Mesothelial cell of epicardium (in vitro differentiated cells): Measurements from ENCODE around the gene ALDH5A1. TPM values are rescaled to one million over a fixed set of nuclear protein-coding genes. Genes with fewer than 3 reads are reported as not detected.

Experiments
- DNase-seq, 2 experiments: peaks; one replicate each; pipeline ENCODE4 v3.0.0; 2021; ENCODE audit warnings: low spot score in 2 of 2; ENCODE audit not compliant: unreplicated experiment in 2 of 2
- H3K27ac Mint-ChIP-seq: 2 replicates; pipeline ENCODE4 v1.8.0; 2021; ENCODE audit warnings: mixed read lengths
- H3K27me3 Mint-ChIP-seq: 2 replicates; pipeline ENCODE4 v1.8.0; 2021; ENCODE audit warnings: low read depth, mixed read lengths
- H3K36me3 Mint-ChIP-seq: 2 replicates; pipeline ENCODE4 v1.8.0; 2021; ENCODE audit warnings: mixed read lengths
- H3K4me1 Mint-ChIP-seq: 2 replicates; pipeline ENCODE4 v1.8.0; 2021; ENCODE audit warnings: mixed read lengths
- H3K4me3 Mint-ChIP-seq: 2 replicates; pipeline ENCODE4 v1.8.0; 2021; ENCODE audit warnings: mild to moderate bottlenecking, moderate library complexity, mixed read lengths
- H3K9me3 Mint-ChIP-seq: 2 replicates; pipeline ENCODE4 v1.8.0; 2021; ENCODE audit warnings: mixed read lengths
- CTCF ChIP-seq: fragments of 200-600 bp; sonication (generic); IDR thresholded peaks from one replicate; pipeline ENCODE4 v1.5.0; 2021; ENCODE audit warnings: antibody characterized with exemption; ENCODE audit not compliant: unreplicated experiment
- total RNA-seq: library from RNA; stranded (reverse); gene quantifications from 3 replicates; pipeline ENCODE4 v1.2.1, GENCODE V29; 2021

The ALDH5A1 gene
- total RNA-seq, 1 donor from 2014 or later = 22.6 TPM

- DNase-seq = no peak
- Mint-ChIP-seq H3K27me3 (peaks cover 4% of the 10 kb centered on the region), H3K4me3 (no peak overlapping the region), H3K27ac (no peak overlapping the region), H3K4me1 (no peaks in the 10 kb centered on the region), H3K36me3 (no peaks in the 10 kb centered on the region), H3K9me3 (no peaks in the 10 kb centered on the region)
- TF ChIP-seq CTCF = no peak
Measured at GRCh38 chr6:24554474-24554873, 59.7 kb downstream of the ALDH5A1 start.

DNA sequence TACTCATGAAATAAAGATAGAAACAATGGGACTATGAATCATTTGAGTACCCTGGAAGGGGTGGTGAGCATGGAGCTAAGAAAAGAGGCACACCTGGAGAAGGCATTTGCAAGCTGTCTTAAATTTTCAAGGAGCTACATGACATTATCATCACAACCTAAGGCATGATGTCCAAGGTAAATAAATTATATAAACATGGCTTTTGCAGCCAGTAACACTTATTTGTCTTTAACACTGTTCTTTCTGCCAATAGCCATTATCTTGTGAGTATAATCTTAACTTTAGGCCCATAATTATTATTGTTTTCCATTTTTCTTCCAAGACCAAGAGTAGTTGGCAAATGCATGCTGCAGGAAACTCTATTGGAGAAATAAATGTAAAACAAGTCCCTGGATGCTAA, 63.7 kb downstream of the ALDH5A1 start:
- Mint-ChIP-seq H3K4me1 (no peaks in the 10 kb centered on the region), H3K27ac (no peak overlapping the region), H3K4me3 (no peak overlapping the region), H3K36me3 (no peaks in the 10 kb centered on the region), H3K9me3 (no peaks in the 10 kb centered on the region), H3K27me3 (peaks cover 16% of the 10 kb centered on the region)
- no peak for DNase-seq
- TF ChIP-seq CTCF = no peak

DNA sequence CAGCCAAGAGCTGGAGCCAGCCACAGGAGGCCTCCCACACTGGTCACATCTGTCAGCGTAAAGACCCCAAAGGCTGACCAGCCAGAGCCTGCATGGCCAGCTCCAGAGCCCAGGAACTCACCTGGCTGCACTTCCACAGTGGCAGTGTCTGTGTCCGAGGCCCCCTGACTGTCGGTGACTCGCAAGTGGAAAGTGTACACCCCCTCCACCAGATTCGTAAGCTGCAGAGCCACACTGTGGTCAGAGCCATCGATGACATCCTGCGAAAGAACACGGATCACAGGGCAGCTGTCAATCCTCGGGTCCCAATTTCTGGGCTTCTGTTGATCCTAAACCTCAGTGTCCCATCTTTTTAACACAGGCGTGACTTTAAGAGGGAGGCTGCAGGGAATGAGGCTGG, 69.3 kb downstream of the ALDH5A1 start:
- DNase-seq = no peak
- Mint-ChIP-seq H3K9me3 (no peaks in the 10 kb centered on the region), H3K36me3 (no peaks in the 10 kb centered on the region), H3K27me3 (peaks cover 17% of the 10 kb centered on the region), H3K27ac (no peak overlapping the region), H3K4me3 (no peak overlapping the region), H3K4me1 (no peaks in the 10 kb centered on the region)
- no peak for TF ChIP-seq CTCF

- H3K9me3 Mint-ChIP-seq = no peaks in the 10 kb centered on the region
- no peaks in the 10 kb centered on the region for H3K36me3 Mint-ChIP-seq
- no peak overlapping the region for H3K4me3 Mint-ChIP-seq
- TF ChIP-seq CTCF = no peak
- no peaks in the 10 kb centered on the region for H3K4me1 Mint-ChIP-seq
- no peak for DNase-seq
- no peak overlapping the region for H3K27ac Mint-ChIP-seq
- H3K27me3 Mint-ChIP-seq = peaks cover 13% of the 10 kb centered on the region
Measured at GRCh38 chr6:24565196-24565595, 70.4 kb downstream of the ALDH5A1 start.

DNA sequence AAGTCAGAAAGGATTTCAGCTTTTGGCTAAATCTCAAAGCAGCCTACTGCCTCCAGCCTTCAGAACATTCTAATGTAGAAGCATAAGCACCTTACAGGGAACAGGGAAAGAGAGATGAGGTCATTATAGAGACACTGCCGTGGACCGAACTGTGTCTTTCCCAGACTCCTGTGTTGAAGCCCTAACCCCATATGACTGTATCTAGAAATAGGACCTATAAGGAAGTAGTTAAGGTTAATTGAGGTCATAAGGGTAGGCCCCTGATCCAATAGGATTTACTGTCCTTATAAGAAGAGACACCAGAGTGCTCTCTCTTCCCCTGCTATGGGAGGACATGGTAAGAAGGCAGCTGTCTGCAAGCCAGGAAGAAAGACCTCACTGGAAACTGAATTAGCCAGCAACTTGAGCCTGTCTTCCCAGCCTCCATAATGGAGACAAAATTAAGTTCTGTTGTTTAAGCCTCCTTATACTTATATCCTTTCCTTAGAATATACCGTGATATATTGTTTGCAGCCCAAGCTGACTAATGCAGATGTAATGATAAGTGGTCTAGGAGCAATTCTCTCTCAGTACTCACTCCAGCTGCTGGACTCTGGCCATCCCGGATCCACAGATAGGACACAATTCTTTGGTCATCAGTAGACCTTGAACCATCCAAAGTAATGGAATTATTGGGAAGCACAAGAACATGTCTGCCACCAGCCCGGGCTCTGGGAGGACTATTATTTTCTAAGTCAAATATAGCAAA, 71.4 kb downstream of the ALDH5A1 start:
- no peaks in the 10 kb centered on the region for H3K4me1 Mint-ChIP-seq
- TF ChIP-seq CTCF = no peak
- no peaks in the 10 kb centered on the region for H3K9me3 Mint-ChIP-seq
- H3K36me3 Mint-ChIP-seq = no peaks in the 10 kb centered on the region
- no peak overlapping the region for H3K4me3 Mint-ChIP-seq
- no peak overlapping the region for H3K27ac Mint-ChIP-seq
- no peak for DNase-seq
- peaks cover 6% of the 10 kb centered on the region for H3K27me3 Mint-ChIP-seq

GRCh38 chr6:24568683-24569082, 73.9 kb downstream of the ALDH5A1 start:
- Mint-ChIP-seq H3K4me3 (no peak overlapping the region), H3K9me3 (no peaks in the 10 kb centered on the region), H3K27me3 (peaks cover 12% of the 10 kb centered on the region), H3K27ac (no peak overlapping the region), H3K36me3 (no peaks in the 10 kb centered on the region), H3K4me1 (no peaks in the 10 kb centered on the region)
- DNase-seq = no peak
- no peak for TF ChIP-seq CTCF
